ENCODE data around the gene SDK2. TPM values are rescaled to one million over a fixed set of nuclear protein-coding genes. Genes with fewer than 3 reads are reported as not detected.
"Not testable (repeated sequence)": the region's sequence is repeated elsewhere in the genome, so short reads cannot be mapped to it uniquely, and the experiment has no call there.

The SDK2 gene
- total RNA-seq, 1 donor from 2014 or later, result 3.9 TPM

GRCh38 chr17:73492821-73493814, 151.1 kb downstream of the SDK2 start:
- intact Hi-C loops (cut with micrococcal nuclease), result no loop called here

- intact Hi-C loops (cut with micrococcal nuclease), result no loop called here
Observed at GRCh38 chr17:73492125-73492820, 152.0 kb downstream of the SDK2 start.

- intact Hi-C loops (cut with micrococcal nuclease), result no loop called here
Observed at GRCh38 chr17:73491648-73492047, 152.6 kb downstream of the SDK2 start.

- intact Hi-C loops (cut with micrococcal nuclease), result no loop called here
Observed at GRCh38 chr17:73490851-73491250, 153.4 kb downstream of the SDK2 start.

GRCh38 chr17:73489991-73490390, 154.3 kb downstream of the SDK2 start:
- intact Hi-C loops (cut with micrococcal nuclease), result no loop called here

GRCh38 chr17:73489333-73489732, 154.9 kb downstream of the SDK2 start:
- intact Hi-C loops (cut with micrococcal nuclease), result no loop called here

- intact Hi-C loops (cut with micrococcal nuclease), result no loop called here
Observed at GRCh38 chr17:73485130-73485529, 159.1 kb downstream of the SDK2 start.

- intact Hi-C loops (cut with micrococcal nuclease), result no loop called here
Observed at GRCh38 chr17:73482894-73483293, 161.4 kb downstream of the SDK2 start.

GRCh38 chr17:73482251-73482716, 162.0 kb downstream of the SDK2 start:
- intact Hi-C loops (cut with micrococcal nuclease), result no loop called here

GRCh38 chr17:73481676-73482075, 162.6 kb downstream of the SDK2 start:
- intact Hi-C loops (cut with micrococcal nuclease), result no loop called here

- intact Hi-C loops (cut with micrococcal nuclease), result no loop called here
Observed at GRCh38 chr17:73480740-73481139, 163.5 kb downstream of the SDK2 start.

GRCh38 chr17:73478768-73479424, 165.3 kb downstream of the SDK2 start:
- intact Hi-C loops (cut with micrococcal nuclease), result no loop called here

- intact Hi-C loops (cut with micrococcal nuclease), result no loop called here
Observed at GRCh38 chr17:73478334-73478733, 165.9 kb downstream of the SDK2 start.

GRCh38 chr17:73476890-73477350, 167.3 kb downstream of the SDK2 start:
- intact Hi-C loops (cut with micrococcal nuclease), result no loop called here

- intact Hi-C loops (cut with micrococcal nuclease), result no loop called here
Observed at GRCh38 chr17:73474370-73474988, 169.8 kb downstream of the SDK2 start.

GRCh38 chr17:73472715-73473114, 171.5 kb downstream of the SDK2 start:
- intact Hi-C loops (cut with micrococcal nuclease), result not testable (repeated sequence)

GRCh38 chr17:73471924-73472323, 172.3 kb downstream of the SDK2 start:
- intact Hi-C loops (cut with micrococcal nuclease), result no loop called here

GRCh38 chr17:73470316-73470826, 173.9 kb downstream of the SDK2 start:
- intact Hi-C loops (cut with micrococcal nuclease), result no loop called here

GRCh38 chr17:73469311-73469710, 174.9 kb downstream of the SDK2 start:
- intact Hi-C loops (cut with micrococcal nuclease), result no loop called here

- intact Hi-C loops (cut with micrococcal nuclease), result no loop called here
Observed at GRCh38 chr17:73468221-73468620, 176.0 kb downstream of the SDK2 start.

- intact Hi-C loops (cut with micrococcal nuclease), result no loop called here
Observed at GRCh38 chr17:73467651-73468050, 176.6 kb downstream of the SDK2 start.
